NCI-H2196 (cell line): ENCODE results near the gene SH2B2.

Experiments used
- DNase-seq: peaks from one replicate; lab custom pipeline; 2025; ENCODE audit not compliant: unreplicated experiment; lab: John Stamatoyannopoulos, UW

The SH2B2 gene

GRCh38 chr7:102286237-102287110, at the start of gene SH2B2:
Gene SH2B2, plus strand, starts transcription at chr7:102286868. Its CDS starts 13,683 bp downstream, at chr7:102300551.
- peak; percentile 84 for DNase-seq

GRCh38 chr7:102239206-102239820, 47.4 kb upstream of the SH2B2 start:
- no peak for DNase-seq

GRCh38 chr7:102241431-102241830, 45.2 kb upstream of the SH2B2 start:
- no peak for DNase-seq

- no peak for DNase-seq
Measured at GRCh38 chr7:102244601-102245000, 42.1 kb upstream of the SH2B2 start.

- DNase-seq = no peak
Measured at GRCh38 chr7:102248081-102248455, 38.6 kb upstream of the SH2B2 start.

- DNase-seq = no peak
Measured at GRCh38 chr7:102248456-102249395, 37.9 kb upstream of the SH2B2 start.

- DNase-seq = no peak
Measured at GRCh38 chr7:102251531-102252365, 34.9 kb upstream of the SH2B2 start.

GRCh38 chr7:102252366-102252982, 34.2 kb upstream of the SH2B2 start:
- no peak for DNase-seq

- DNase-seq = no peak
Measured at GRCh38 chr7:102253066-102253972, 33.3 kb upstream of the SH2B2 start.

GRCh38 chr7:102253973-102254370, 32.7 kb upstream of the SH2B2 start:
- DNase-seq = no peak

- no peak for DNase-seq
Measured at GRCh38 chr7:102254521-102254920, 32.1 kb upstream of the SH2B2 start.

GRCh38 chr7:102255501-102255900, 31.2 kb upstream of the SH2B2 start:
- DNase-seq = no peak

GRCh38 chr7:102255916-102256315, 30.8 kb upstream of the SH2B2 start:
- no peak for DNase-seq

GRCh38 chr7:102258073-102258748, 28.5 kb upstream of the SH2B2 start:
- no peak for DNase-seq

- DNase-seq = no peak
Measured at GRCh38 chr7:102258749-102259107, 27.9 kb upstream of the SH2B2 start.

- no peak for DNase-seq
Measured at GRCh38 chr7:102260856-102261255, 25.8 kb upstream of the SH2B2 start.

- DNase-seq = no peak
Measured at GRCh38 chr7:102261451-102261850, 25.2 kb upstream of the SH2B2 start.

- no peak for DNase-seq
Measured at GRCh38 chr7:102262546-102262945, 24.1 kb upstream of the SH2B2 start.
